ENCODE results near the gene HAUS8.
"Not testable (repeated sequence)": the region's sequence is repeated elsewhere in the genome, so short reads cannot be mapped to it uniquely, and the experiment has no call there.

HAUS8 gene

DNA sequence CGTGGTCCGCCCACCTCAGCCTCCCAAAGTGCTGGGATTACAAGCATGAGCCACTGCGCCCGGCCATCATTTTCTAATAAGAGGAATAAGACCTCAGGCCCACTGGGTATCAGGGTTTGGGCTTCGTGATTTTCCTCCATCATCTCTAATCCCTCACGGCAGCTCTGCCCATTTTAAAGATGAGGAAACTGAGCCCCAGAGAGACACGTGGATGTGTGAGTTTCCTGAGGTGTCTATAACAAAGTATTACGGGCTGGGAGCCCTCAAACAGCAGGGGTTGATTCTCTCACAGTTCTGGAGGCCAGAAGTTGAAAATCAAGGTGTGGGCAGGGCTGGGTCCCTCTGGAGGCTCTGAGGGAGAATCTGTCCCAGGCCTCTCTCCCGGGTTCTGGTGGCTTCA is 34.0 kb upstream of the HAUS8 start:
- TF ChIP-seq CTCF (IDR thresholded peaks at IDR 0.05; ENCODE audit: insufficient read depth, missing control alignments), result no peak
- FAIRE-seq, result no peak
- no peak for DNase-seq (ENCODE audit: insufficient read length, low spot score)

GRCh38 chr19:17108453-17108784 is 33.2 kb upstream of the HAUS8 start:
- FAIRE-seq, result no peak
- TF ChIP-seq CTCF (IDR thresholded peaks at IDR 0.05; ENCODE audit: insufficient read depth, missing control alignments), result no peak
- DNase-seq (ENCODE audit: insufficient read length, low spot score), result no peak

DNA sequence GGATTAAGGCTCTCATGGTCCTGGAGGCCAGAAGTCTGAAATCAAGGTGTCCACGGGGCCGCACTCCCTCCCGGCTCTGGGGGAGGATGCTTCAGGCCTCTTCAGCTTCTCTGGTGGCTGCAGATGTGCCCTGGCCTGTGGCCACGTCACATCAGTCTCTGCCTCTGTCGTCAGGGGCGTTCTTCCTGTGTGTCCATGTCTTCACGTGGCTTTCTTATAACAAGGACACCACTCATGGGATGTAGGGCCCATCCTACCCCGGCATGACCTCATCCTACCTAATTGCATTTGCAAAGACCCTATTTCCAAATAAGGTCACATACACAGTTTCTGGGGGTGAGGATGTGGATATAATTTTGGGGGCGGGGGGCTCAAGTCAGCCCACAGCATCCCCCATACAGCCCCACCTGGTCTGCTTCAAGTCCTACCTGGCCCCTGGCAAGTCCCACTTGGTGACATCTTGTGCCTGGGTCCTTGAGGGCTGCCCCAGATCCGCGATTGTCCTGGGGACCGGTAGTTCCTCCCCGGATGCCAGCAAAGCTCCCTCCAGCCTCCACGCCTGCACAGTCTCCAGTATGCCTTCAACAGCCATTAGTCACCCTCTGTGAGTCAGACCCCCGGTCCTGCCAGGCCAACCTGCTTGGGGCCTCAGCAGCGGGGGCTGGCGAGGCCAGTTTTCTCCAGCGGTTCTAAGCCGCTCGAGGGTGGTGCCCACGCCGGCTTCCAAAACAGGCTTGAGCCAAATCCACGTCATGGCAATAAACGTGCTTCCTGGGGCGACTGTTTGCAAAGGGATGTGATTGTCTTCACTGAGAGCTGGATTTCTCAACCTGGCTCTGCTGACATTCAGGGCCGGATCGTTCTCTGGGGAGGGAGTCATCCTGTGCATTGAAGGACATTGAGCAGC is 32.5 kb upstream of the HAUS8 start:
- DNase-seq (ENCODE audit: insufficient read length, low spot score) (no peak), FAIRE-seq (no peak)
- no peak for TF ChIP-seq CTCF (IDR thresholded peaks at IDR 0.05; ENCODE audit: insufficient read depth, missing control alignments)

DNA sequence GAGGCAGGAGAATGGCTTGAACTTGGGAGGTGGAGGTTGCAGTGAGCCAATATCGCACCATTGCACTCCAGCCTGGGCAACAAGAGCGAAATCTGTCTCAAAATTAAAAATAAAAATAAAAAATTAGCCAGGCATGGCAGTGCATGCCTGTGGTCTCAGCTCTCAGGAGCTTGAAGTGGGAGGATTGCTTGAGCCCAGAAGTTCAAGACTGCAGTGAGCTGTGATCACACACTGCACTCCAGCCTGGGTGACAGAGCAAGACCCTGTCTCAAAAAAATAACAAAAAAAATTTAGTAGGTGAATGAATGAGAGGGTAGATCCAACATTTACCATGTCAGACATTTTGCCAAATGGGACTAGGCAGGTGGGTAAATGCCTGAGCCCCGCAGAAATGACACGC is 31.7 kb upstream of the HAUS8 start:
- not testable (repeated sequence) for FAIRE-seq

GRCh38 chr19:17105556-17105955 is 30.3 kb upstream of the HAUS8 start:
- no peak for FAIRE-seq
- DNase-seq (ENCODE audit: insufficient read length, low spot score), result no peak
- no peak for TF ChIP-seq CTCF (IDR thresholded peaks at IDR 0.05; ENCODE audit: insufficient read depth, missing control alignments)

More for the DNA sequence above, 31.7 kb upstream of the HAUS8 start:
- DNase-seq (ENCODE audit: insufficient read length, low spot score), result not testable (repeated sequence)

- DNase-seq (ENCODE audit: insufficient read length, low spot score) (no peak), FAIRE-seq (no peak)
- TF ChIP-seq CTCF (IDR thresholded peaks at IDR 0.05; ENCODE audit: insufficient read depth, missing control alignments), result no peak
Observed at GRCh38 chr19:17104679-17105078, 29.4 kb upstream of the HAUS8 start.

DNA sequence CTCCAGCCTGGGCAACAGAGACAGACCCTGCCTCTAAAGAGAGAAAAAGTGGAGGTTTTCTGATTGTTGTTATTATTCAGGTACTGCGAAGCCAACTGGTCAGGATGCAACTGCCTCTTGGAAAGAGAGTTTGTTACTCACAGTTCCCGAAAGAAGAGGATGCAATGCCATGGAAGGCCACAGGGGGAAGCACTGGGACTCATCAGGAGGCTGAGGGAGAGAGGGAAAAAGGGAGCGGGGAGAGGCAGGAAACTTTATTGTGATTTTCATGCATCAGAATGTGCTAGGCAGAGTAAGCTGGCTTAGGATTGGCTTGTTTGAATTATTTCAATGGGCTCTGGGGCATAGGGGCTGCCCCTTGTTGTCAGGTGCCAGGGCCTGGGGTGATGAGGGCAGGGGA is 27.9 kb upstream of the HAUS8 start:
- peak; percentile 37 for TF ChIP-seq CTCF (IDR thresholded peaks at IDR 0.05; ENCODE audit: insufficient read depth, missing control alignments)
- FAIRE-seq (no peak), DNase-seq (ENCODE audit: insufficient read length, low spot score) (no peak)

Data from D721Med (cell line).